Endodermal cell (in vitro differentiated cells): ENCODE measurements around the gene GALNT7. TPM values are rescaled to one million over a fixed set of nuclear protein-coding genes. Genes with fewer than 3 reads are reported as not detected.

Experiments
- DNase-seq: peaks from one replicate; pipeline ENCODE4 v3.0.0-alpha.2; 2017
- H3K27ac ChIP-seq: 2 replicates; pipeline ENCODE4 v1.5.1; 2013; ENCODE audit warnings: mild to moderate bottlenecking, low read depth, low read length, moderate library complexity
- H3K27me3 ChIP-seq: 2 replicates; pipeline ENCODE4 v1.6.1; 2013; ENCODE audit warnings: mild to moderate bottlenecking, low read length, moderate library complexity; ENCODE audit not compliant: insufficient read depth, control insufficient read depth, poor library complexity, severe bottlenecking
- H3K36me3 ChIP-seq: 2 replicates; pipeline ENCODE4 v1.7.0; 2013; ENCODE audit warnings: mild to moderate bottlenecking, low read length, moderate library complexity; ENCODE audit not compliant: control insufficient read depth, insufficient read depth
- H3K4me1 ChIP-seq: one replicate; pipeline ENCODE4 v1.7.0; 2013; ENCODE audit warnings: low read length; ENCODE audit not compliant: control insufficient read depth, insufficient read depth
- H3K4me3 ChIP-seq: 2 replicates; pipeline ENCODE4 v1.5.1; 2013; ENCODE audit warnings: mild to moderate bottlenecking, low read length, moderate library complexity
- H3K9ac ChIP-seq: 2 replicates; pipeline ENCODE4 v1.6.1; 2013; ENCODE audit warnings: mild to moderate bottlenecking, low read length, moderate library complexity; ENCODE audit not compliant: poor library complexity, severe bottlenecking; ENCODE audit errors: extremely low read depth
- H3K9me3 ChIP-seq: 2 replicates; pipeline ENCODE4 v1.6.1; 2013; ENCODE audit warnings: mild to moderate bottlenecking, low read length, moderate library complexity; ENCODE audit not compliant: control insufficient read depth
- H3K27ac Mint-ChIP-seq: 2 replicates; pipeline ENCODE4 v1.8.0; 2020; ENCODE audit warnings: mixed read lengths
- H3K27me3 Mint-ChIP-seq: 2 replicates; pipeline ENCODE4 v1.8.0; 2021; ENCODE audit warnings: mild to moderate bottlenecking, mixed read lengths; ENCODE audit not compliant: insufficient read depth
- H3K36me3 Mint-ChIP-seq: 2 replicates; pipeline ENCODE4 v1.8.0; 2020; ENCODE audit warnings: low read depth, mixed read lengths
- H3K4me1 Mint-ChIP-seq: 2 replicates; pipeline ENCODE4 v1.8.0; 2020; ENCODE audit warnings: mixed read lengths
- H3K4me3 Mint-ChIP-seq: 2 replicates; pipeline ENCODE4 v1.8.0; 2020; ENCODE audit warnings: mild to moderate bottlenecking, moderate library complexity, mixed read lengths
- H3K9me3 Mint-ChIP-seq: 2 replicates; pipeline ENCODE4 v1.8.0; 2020; ENCODE audit warnings: mild to moderate bottlenecking, mixed read lengths
- CTCF ChIP-seq: fragments of 200-600 bp; sonication (generic); conservative IDR thresholded peaks from 2 replicates; pipeline ENCODE4 v1.5.0; 2021; ENCODE audit warnings: antibody characterized with exemption, mild to moderate bottlenecking
- WGBS, 2 experiments: methylation state at CpG; one replicate each; pipeline versions ENCODE4 v1.1.5 to v1.1.7; 2013; ENCODE audit warnings: missing lambda C conversion rate in 2 of 2, mixed read lengths in 1 of 2; ENCODE audit not compliant: insufficient coverage in 1 of 2, insufficient read length in 1 of 2; 5-methylcytosine and 5-hydroxymethylcytosine counted together
- total RNA-seq, 2 donors: library from RNA; stranded (reverse); fragmentation: NEBNext Ultra II Directional in 1 of 2; extraction: Animal tissue kit (Norgen Biotek cat#: 25700) in 1 of 2; gene quantifications; 2 replicates in 1 of 2; 3 replicates in 1 of 2; pipeline ENCODE4 v1.2.1, GENCODE V29; 2021

The GALNT7 gene
- total RNA-seq, 2 donors from 2014 or later: 66.1 to 72.1 TPM

- H3K4me1 ChIP-seq: no peaks in the 10 kb centered on the region
- H3K36me3 ChIP-seq: no peaks in the 10 kb centered on the region
- 17 to 71% methylated on average over 1 to 2 of the region's 2 CpGs for WGBS, 2 experiments
- no peaks in the 10 kb centered on the region for H3K27me3 ChIP-seq
- no peak overlapping the region for H3K4me3 Mint-ChIP-seq
- no peak for DNase-seq
- peaks cover 45% of the 10 kb centered on the region for H3K9me3 ChIP-seq
- H3K36me3 Mint-ChIP-seq: peaks cover 28% of the 10 kb centered on the region
- H3K27me3 Mint-ChIP-seq: no peaks in the 10 kb centered on the region
- TF ChIP-seq CTCF: no peak
- H3K27ac Mint-ChIP-seq: no peak overlapping the region
- peak overlapping the region; percentile 44 for H3K4me3 ChIP-seq
- H3K9me3 Mint-ChIP-seq: peaks cover 46% of the 10 kb centered on the region
- H3K4me1 Mint-ChIP-seq: peaks cover 24% of the 10 kb centered on the region
- H3K27ac ChIP-seq: no peak overlapping the region
- H3K9ac ChIP-seq: no peak overlapping the region
These were observed 118.9 kb downstream of the GALNT7 start for GRCh38 chr4:173287486-173287885.

GRCh38 chr4:173288296-173288695, 119.7 kb downstream of the GALNT7 start:
- Mint-ChIP-seq H3K9me3 (peaks cover 45% of the 10 kb centered on the region), H3K4me1 (peaks cover 24% of the 10 kb centered on the region), H3K4me3 (no peak overlapping the region), H3K27me3 (no peaks in the 10 kb centered on the region), H3K27ac (peak overlapping the region; percentile 16), H3K36me3 (peaks cover 28% of the 10 kb centered on the region)
- no peaks in the 10 kb centered on the region for H3K36me3 ChIP-seq
- no peak overlapping the region for H3K4me3 ChIP-seq
- H3K4me1 ChIP-seq: no peaks in the 10 kb centered on the region
- no peaks in the 10 kb centered on the region for H3K27me3 ChIP-seq
- no peak overlapping the region for H3K9ac ChIP-seq
- peaks cover 45% of the 10 kb centered on the region for H3K9me3 ChIP-seq
- WGBS, 2 experiments: 72 to 83% methylated on average over 1 to 3 of the region's 4 CpGs
- TF ChIP-seq CTCF: peak; percentile 82
- peak; percentile 91 for DNase-seq
- H3K27ac ChIP-seq: no peak overlapping the region

GRCh38 chr4:173288698-173289352, 120.2 kb downstream of the GALNT7 start:
- no peak overlapping the region for H3K9ac ChIP-seq
- Mint-ChIP-seq H3K4me3 (no peak overlapping the region), H3K9me3 (peaks cover 40% of the 10 kb centered on the region), H3K36me3 (peaks cover 25% of the 10 kb centered on the region), H3K4me1 (peaks cover 24% of the 10 kb centered on the region), H3K27ac (peak overlapping the region; percentile 33), H3K27me3 (no peaks in the 10 kb centered on the region)
- no peaks in the 10 kb centered on the region for H3K36me3 ChIP-seq
- WGBS, 2 experiments: 92 to 100% methylated on average over 1 to 3 of the region's 3 CpGs
- no peak for TF ChIP-seq CTCF
- H3K4me3 ChIP-seq: no peak overlapping the region
- no peaks in the 10 kb centered on the region for H3K27me3 ChIP-seq
- no peak overlapping the region for H3K27ac ChIP-seq
- H3K4me1 ChIP-seq: no peaks in the 10 kb centered on the region
- no peak for DNase-seq
- H3K9me3 ChIP-seq: peaks cover 40% of the 10 kb centered on the region
